Brain microvascular endothelial cell (primary cell): ENCODE measurements around the gene UROC1.
A peak's percentile ranks its signal among the peaks of the same experiment; 100 is the strongest.

Experiments used
- DNase-seq: peaks from one replicate; pipeline ENCODE4 v3.0.0-alpha.2; 2020
- H3K27ac ChIP-seq: fragments of 250-450 bp; sonication (Bioruptor Pico); 2 replicates; pipeline ENCODE4 v1.5.1; 2020; ENCODE audit warnings: mild to moderate bottlenecking, moderate library complexity
- H3K27me3 ChIP-seq: fragments of 250-450 bp; sonication (Bioruptor Pico); replicated peaks from 2 replicates; pipeline ENCODE4 v1.5.1; 2020; ENCODE audit warnings: mild to moderate bottlenecking
- H3K36me3 ChIP-seq: fragments of 250-450 bp; sonication (Bioruptor Pico); replicated peaks from 2 replicates; pipeline ENCODE4 v1.5.1; 2020; ENCODE audit warnings: mild to moderate bottlenecking
- H3K4me3 ChIP-seq: 2 replicates; pipeline ENCODE4 v1.5.1; 2011; ENCODE audit warnings: low read depth, mild to moderate bottlenecking, control low read depth, low read length, moderate library complexity
- in situ Hi-C: cut with HindIII; loops from 2 replicates; pipeline ENCODE4 v1.10.0; 2017; ENCODE audit warnings: low sequenced_read_pairs, low pct_ligation_motif_present
- TF ChIP-seq, protein P1 (sequence below): IDR thresholded peaks from 2 replicates; pipeline ENCODE4 v1.5.1; 2011; ENCODE audit warnings: low read depth, mild to moderate bottlenecking, moderate library complexity, low read length, control low read depth, inconsistent platforms; ENCODE audit errors: missing control alignments

The UROC1 gene

DNA sequence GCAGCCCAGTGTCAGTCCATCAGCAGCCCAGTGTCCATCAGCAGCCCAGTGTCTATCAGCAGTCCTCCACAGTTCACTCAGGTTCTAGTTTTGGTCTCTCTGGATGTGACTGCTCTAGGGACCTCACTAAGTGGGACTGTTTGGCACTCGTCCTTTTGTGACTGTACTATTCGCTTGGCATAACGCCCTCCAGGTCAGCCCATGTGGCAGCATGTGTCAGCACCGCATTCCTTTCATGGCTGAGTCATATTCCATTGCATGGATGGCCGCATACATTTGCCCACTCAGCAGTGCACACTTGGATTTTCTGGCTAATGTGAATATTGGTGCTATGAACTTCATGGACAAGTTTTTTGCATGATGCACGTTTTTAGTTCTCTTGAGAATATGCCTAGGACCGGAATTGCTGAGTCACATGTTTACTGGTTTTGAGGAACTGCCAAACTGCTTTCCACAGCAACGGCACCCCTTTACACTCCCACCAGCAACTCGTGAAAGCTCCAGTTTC, 22.8 kb upstream of the UROC1 start:
- DNase-seq = peak; percentile 79
- in situ Hi-C loops = no loop called here

DNA sequence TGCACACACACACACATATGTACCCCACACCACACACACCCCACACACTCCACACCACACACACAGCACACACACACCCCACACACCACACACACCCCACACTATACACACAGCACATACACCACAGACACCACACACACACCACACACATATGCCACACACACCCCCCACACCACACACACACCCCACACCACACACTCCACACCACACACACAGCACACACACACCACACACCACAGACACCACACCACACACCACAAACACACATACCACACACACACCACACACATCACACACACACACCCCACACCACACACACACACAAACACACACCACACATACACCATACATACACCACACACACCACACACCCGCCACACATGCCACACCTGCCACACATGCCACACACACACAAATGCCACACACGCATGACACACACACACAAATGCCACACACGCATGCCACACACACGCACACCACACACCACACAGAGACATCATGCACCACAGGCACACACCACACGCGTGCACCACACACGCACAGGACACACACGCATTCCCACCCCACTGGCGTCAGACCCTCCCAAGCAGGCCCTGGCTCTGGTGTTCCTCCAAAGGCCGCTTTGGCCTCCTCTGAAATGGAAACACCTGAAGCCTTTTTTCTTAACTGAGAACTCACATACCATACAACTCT, 22.1 kb upstream of the UROC1 start:
- Histone ChIP-seq H3K4me3 (no peak overlapping the region), H3K36me3 (no peaks in the 10 kb centered on the region), H3K27ac (no peak overlapping the region), H3K27me3 (peaks cover 9% of the 10 kb centered on the region)
- in situ Hi-C loops = no loop called here
- DNase-seq = no peak
- TF ChIP-seq, protein P1, sequence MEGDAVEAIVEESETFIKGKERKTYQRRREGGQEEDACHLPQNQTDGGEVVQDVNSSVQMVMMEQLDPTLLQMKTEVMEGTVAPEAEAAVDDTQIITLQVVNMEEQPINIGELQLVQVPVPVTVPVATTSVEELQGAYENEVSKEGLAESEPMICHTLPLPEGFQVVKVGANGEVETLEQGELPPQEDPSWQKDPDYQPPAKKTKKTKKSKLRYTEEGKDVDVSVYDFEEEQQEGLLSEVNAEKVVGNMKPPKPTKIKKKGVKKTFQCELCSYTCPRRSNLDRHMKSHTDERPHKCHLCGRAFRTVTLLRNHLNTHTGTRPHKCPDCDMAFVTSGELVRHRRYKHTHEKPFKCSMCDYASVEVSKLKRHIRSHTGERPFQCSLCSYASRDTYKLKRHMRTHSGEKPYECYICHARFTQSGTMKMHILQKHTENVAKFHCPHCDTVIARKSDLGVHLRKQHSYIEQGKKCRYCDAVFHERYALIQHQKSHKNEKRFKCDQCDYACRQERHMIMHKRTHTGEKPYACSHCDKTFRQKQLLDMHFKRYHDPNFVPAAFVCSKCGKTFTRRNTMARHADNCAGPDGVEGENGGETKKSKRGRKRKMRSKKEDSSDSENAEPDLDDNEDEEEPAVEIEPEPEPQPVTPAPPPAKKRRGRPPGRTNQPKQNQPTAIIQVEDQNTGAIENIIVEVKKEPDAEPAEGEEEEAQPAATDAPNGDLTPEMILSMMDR = no peak

More for the DNA sequence above, 22.8 kb upstream of the UROC1 start:
- no peaks in the 10 kb centered on the region for H3K36me3 ChIP-seq
- H3K27me3 ChIP-seq = peaks cover 9% of the 10 kb centered on the region
- no peak overlapping the region for H3K27ac ChIP-seq
- TF ChIP-seq, protein P1 = no peak
- H3K4me3 ChIP-seq = no peak overlapping the region

GRCh38 chr3:126538966-126539365, 21.4 kb upstream of the UROC1 start:
- DNase-seq = no peak
- peaks cover 9% of the 10 kb centered on the region for H3K27me3 ChIP-seq
- no peaks in the 10 kb centered on the region for H3K36me3 ChIP-seq
- no peak overlapping the region for H3K27ac ChIP-seq
- TF ChIP-seq, protein P1 = no peak
- in situ Hi-C loops = no loop called here
- H3K4me3 ChIP-seq = no peak overlapping the region

- Histone ChIP-seq H3K27ac (no peak overlapping the region), H3K27me3 (peaks cover 9% of the 10 kb centered on the region), H3K36me3 (no peaks in the 10 kb centered on the region), H3K4me3 (no peak overlapping the region)
- in situ Hi-C loops = no loop called here
- TF ChIP-seq, protein P1 = no peak
- DNase-seq = no peak
These were observed 20.7 kb upstream of the UROC1 start for GRCh38 chr3:126538316-126538715.

DNA sequence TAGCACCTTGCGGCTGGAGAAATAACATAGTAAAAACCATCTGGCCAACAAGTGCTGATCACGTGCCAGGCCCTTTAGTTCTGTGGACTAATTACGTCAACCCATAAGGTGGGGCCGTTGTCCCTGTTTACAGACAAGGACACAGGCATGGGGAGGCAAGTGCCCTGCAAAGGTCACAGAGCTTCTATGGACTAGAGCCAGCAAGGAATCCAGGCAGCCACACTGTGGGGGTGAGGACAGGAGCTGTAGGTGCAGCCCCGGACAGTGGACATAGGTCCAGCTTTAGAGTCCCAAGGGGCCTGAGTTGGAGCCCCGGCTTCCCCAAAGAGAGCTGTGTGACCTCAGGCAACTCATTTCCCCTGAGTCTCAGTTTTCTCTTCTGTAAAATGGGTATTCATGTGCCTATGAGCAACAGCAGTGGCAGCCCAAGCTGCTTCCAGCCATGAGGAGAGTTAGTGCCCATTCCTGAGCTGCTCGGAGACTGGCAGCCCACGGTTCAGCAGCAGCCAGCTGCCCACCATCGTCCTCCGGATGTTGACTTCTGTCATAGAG, 20.2 kb upstream of the UROC1 start:
- TF ChIP-seq, protein P1 = no peak
- H3K4me3 ChIP-seq = no peak overlapping the region
- H3K27ac ChIP-seq = no peak overlapping the region
- no peaks in the 10 kb centered on the region for H3K36me3 ChIP-seq
- no peak for DNase-seq
- in situ Hi-C loops = no loop called here
- peaks cover 11% of the 10 kb centered on the region for H3K27me3 ChIP-seq
